GM19351 (cell line): ENCODE results near the gene DHX15.
A peak's percentile ranks its signal among the peaks of the same experiment; 100 is the strongest.

Experiments
- ATAC-seq: cut with Tn5 transposase; IDR thresholded peaks from one replicate; pipeline ENCODE4 v1.9.1; 2021; ENCODE audit warnings: mild to moderate bottlenecking, moderate library complexity; ENCODE audit not compliant: unreplicated experiment

DHX15 gene

GRCh38 chr4:24583451-24584210 is 723 bp downstream of the DHX15 start:
- peak; percentile 29 for ATAC-seq

GRCh38 chr4:24582235-24582832 is 2.0 kb downstream of the DHX15 start:
- no peak for ATAC-seq

GRCh38 chr4:24578364-24578763 is 6.0 kb downstream of the DHX15 start:
- ATAC-seq, result no peak

- ATAC-seq, result no peak
These were observed 8.1 kb downstream of the DHX15 start for GRCh38 chr4:24576276-24576675.

GRCh38 chr4:24574236-24574635 is 10.1 kb downstream of the DHX15 start:
- ATAC-seq, result no peak

- no peak for ATAC-seq
These were observed 10.8 kb downstream of the DHX15 start for GRCh38 chr4:24573582-24573981.

- ATAC-seq, result peak; percentile 29
These were observed 13.6 kb downstream of the DHX15 start for GRCh38 chr4:24570574-24571236.

- peak; percentile 67 for ATAC-seq
These were observed 14.2 kb downstream of the DHX15 start for GRCh38 chr4:24570172-24570571.

- no peak for ATAC-seq
These were observed 14.7 kb downstream of the DHX15 start for GRCh38 chr4:24569662-24570061.

GRCh38 chr4:24568425-24568824 is 15.9 kb downstream of the DHX15 start:
- no peak for ATAC-seq

- no peak for ATAC-seq
These were observed 19.3 kb downstream of the DHX15 start for GRCh38 chr4:24565054-24565453.

- no peak for ATAC-seq
These were observed 19.9 kb downstream of the DHX15 start for GRCh38 chr4:24564488-24564887.

- ATAC-seq, result no peak
These were observed 22.8 kb downstream of the DHX15 start for GRCh38 chr4:24561438-24562139.

GRCh38 chr4:24560868-24561368 is 23.4 kb downstream of the DHX15 start:
- no peak for ATAC-seq

GRCh38 chr4:24559889-24560288 is 24.5 kb downstream of the DHX15 start:
- ATAC-seq, result no peak

GRCh38 chr4:24559032-24559821 is 25.1 kb downstream of the DHX15 start:
- ATAC-seq, result no peak

GRCh38 chr4:24557026-24558025 is 27.0 kb downstream of the DHX15 start:
- ATAC-seq, result peak; percentile 45

GRCh38 chr4:24551492-24552289 is 32.7 kb downstream of the DHX15 start:
- ATAC-seq, result no peak
